Measurements from ENCODE around the gene ACSL4.
"Not testable (repeated sequence)": the region's sequence is repeated elsewhere in the genome, so short reads cannot be mapped to it uniquely, and the experiment has no call there.

ACSL4 gene

DNA sequence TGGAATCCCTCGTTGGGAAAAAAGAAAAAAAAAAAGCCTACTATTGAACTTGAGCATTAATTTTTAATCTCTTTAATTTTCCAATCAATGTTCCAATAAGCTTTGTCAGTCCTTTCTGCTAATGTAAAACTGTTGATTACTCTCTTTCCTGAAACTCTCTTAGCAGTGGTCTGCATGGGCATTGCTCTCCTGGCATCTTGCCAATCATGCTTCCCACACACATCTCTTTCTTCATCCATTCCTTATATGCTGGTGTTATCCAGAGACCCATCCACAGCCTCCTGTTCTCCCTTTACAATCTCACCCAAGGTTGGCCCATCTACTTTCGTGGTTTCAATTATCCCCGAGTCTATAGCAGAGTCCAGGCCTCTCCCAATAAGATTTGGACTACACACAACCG, 76.3 kb downstream of the ACSL4 start:
- H3K4me3 ChIP-seq (replicated peaks in 1 of 2; ENCODE audit: low read depth in 2 of 2, low read length in 2 of 2), result no peak overlapping the region
- DNase-seq (ENCODE audit: low read depth in 2 of 2), result peak in 1 of 2 donors; percentile 11
- TF ChIP-seq, protein P1, sequence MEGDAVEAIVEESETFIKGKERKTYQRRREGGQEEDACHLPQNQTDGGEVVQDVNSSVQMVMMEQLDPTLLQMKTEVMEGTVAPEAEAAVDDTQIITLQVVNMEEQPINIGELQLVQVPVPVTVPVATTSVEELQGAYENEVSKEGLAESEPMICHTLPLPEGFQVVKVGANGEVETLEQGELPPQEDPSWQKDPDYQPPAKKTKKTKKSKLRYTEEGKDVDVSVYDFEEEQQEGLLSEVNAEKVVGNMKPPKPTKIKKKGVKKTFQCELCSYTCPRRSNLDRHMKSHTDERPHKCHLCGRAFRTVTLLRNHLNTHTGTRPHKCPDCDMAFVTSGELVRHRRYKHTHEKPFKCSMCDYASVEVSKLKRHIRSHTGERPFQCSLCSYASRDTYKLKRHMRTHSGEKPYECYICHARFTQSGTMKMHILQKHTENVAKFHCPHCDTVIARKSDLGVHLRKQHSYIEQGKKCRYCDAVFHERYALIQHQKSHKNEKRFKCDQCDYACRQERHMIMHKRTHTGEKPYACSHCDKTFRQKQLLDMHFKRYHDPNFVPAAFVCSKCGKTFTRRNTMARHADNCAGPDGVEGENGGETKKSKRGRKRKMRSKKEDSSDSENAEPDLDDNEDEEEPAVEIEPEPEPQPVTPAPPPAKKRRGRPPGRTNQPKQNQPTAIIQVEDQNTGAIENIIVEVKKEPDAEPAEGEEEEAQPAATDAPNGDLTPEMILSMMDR (IDR thresholded peaks at IDR 0.05; ENCODE audit: low read depth, low read length), result no peak

DNA sequence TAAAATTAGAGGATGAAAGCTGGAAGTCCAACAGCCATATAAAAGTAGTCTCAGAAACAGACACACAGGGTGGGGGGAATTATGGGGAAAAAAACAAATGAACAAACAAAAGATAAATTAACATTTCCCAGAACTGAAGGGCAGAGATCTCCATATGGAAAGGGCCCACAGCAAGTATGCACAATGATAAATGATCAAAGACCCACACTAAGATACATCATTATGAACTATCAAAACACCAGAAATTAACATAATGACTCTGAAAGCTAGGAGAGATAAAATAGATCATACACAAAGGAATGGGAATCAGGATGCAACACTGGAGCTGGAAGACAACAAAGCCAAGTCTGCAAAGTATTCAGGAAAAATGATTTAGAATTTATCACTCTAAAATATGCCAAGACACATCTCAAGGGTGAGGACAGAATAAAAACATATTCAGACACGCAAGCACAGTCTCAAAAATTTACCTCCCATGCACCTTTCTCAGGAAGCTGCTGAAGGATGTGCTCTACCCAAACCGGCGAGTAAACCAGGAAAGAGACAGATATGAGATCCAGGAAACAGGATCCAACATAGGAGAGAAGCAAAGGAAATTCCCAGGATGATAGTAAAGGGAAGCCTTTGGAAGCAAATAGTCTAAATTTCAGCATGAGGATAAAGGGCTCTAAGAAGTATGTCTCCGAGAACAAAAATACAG, 77.4 kb downstream of the ACSL4 start:
- TF ChIP-seq, protein P1 (IDR thresholded peaks at IDR 0.05; ENCODE audit: low read depth, low read length), result no peak
- no peak overlapping the region for H3K4me3 ChIP-seq (replicated peaks in 1 of 2; ENCODE audit: low read depth in 2 of 2, low read length in 2 of 2)
- DNase-seq (ENCODE audit: low read depth in 2 of 2), result no peak

DNA sequence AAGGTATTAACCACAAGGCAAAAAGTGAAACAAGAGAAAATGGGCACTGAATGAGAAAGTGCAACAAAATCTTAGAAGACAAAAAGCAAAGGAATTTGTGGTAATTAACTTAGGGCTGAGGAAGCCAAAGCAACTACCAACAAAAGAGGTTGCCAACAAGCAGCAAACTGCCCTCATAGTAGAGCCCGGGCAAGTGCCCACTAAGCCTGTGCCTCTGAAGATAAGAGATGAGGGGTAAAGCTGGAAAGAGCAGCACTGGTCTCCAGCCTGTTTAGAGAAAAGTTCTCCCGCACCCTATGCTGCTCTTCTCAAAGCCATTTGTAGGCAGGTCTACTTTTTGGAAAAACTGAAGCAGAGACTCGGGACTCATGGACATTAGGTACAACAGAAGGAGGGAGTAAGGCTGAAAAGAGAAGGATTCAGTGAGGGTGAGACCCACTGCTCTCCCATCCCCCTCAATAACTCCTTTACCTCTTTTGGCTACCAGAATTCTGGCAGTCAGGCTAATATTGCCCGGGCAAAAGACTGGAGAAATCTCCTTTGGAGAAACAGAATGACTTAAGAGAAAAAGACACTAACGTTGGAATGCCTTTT, 78.4 kb downstream of the ACSL4 start:
- no peak for DNase-seq (ENCODE audit: low read depth in 2 of 2)
- H3K4me3 ChIP-seq (replicated peaks in 1 of 2; ENCODE audit: low read depth in 2 of 2, low read length in 2 of 2), result no peak overlapping the region
- TF ChIP-seq, protein P1 (IDR thresholded peaks at IDR 0.05; ENCODE audit: low read depth, low read length), result no peak

DNA sequence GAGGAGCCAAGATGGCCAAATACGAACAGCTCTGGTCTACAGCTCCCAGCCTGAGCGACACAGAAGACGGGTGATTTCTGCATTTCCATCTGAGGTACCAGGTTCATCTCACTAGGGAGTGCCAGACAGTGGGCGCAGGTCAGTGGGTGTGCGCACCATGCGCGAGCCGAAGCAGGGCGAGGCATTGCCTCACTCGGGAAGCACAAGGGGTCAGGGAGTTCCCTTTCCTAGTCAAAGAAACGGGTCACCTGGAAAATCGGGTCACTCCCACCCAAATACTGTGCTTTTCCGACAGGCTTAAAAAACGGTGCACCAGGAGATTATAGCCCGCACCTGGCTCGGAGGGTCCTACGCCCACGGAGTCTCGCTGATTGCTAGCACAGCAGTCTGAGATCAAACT, 88.4 kb downstream of the ACSL4 start:
- H3K4me3 ChIP-seq (replicated peaks in 1 of 2; ENCODE audit: low read depth in 2 of 2, low read length in 2 of 2); DNase-seq (ENCODE audit: low read depth in 2 of 2): not testable (repeated sequence)

DNA sequence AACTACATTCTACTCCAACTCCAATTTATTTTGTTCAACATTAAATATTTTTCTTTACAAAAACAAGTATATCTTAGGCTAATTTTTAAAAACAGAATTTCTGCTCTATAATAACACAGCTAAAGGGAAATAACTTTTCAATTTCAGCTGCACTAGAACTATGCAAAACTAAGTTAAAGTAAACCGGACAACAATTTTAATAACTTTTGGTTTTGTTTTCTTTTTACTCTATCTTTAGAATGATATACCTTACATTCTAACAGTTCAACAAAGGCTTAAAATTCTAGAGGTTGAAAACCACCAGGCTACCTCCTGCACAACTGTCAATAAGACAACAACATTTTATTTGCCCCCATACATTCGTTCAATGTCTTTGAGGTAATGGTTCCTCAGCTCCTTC, 89.4 kb downstream of the ACSL4 start:
- DNase-seq (ENCODE audit: low read depth in 2 of 2), result no peak
- TF ChIP-seq, protein P1 (IDR thresholded peaks at IDR 0.05; ENCODE audit: low read depth, low read length), result no peak
- H3K4me3 ChIP-seq (replicated peaks in 1 of 2; ENCODE audit: low read depth in 2 of 2, low read length in 2 of 2), result no peak overlapping the region

DNA sequence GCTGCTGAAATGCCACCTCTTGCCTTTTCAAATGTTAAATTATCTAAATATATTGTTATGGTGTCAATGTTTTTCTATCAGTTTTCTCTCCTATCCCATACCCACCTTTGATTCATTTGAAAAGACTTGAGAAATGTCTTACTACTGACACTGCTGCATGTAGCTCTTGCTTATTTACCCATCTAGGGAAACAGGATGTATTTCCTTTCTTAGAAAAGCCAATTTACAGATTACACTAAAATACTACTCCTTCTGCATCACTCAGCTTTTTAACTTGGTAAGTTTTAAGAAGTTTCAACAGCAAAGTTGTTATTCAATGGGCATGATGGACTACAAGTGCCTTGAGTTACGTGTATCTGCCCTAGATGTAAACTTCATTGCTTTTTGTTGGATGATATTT, 94.9 kb downstream of the ACSL4 start:
- no peak for DNase-seq (ENCODE audit: low read depth in 2 of 2)
- no peak overlapping the region for H3K4me3 ChIP-seq (replicated peaks in 1 of 2; ENCODE audit: low read depth in 2 of 2, low read length in 2 of 2)
- TF ChIP-seq, protein P1 (IDR thresholded peaks at IDR 0.05; ENCODE audit: low read depth, low read length), result no peak

DNA sequence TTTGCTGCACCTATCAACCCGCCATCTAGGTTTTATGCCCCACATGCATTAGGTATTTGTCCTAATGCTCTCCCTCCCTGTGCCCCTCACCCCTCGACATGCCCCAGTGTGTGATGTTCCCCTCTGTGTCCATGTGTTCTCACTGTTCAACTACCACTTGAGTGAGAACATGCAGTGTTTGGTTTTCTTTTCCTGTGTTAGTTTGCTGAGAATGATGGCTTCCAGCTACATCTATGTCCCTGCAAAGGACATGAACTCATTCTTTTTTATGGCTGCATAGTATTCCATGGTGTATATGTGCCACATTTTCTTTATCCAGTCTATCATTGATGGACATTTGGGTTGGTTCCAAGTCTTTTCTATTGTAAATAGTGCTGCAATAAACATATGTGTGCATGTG, 95.6 kb downstream of the ACSL4 start:
- H3K4me3 ChIP-seq (replicated peaks in 1 of 2; ENCODE audit: low read depth in 2 of 2, low read length in 2 of 2); DNase-seq (ENCODE audit: low read depth in 2 of 2): not testable (repeated sequence)

DNA sequence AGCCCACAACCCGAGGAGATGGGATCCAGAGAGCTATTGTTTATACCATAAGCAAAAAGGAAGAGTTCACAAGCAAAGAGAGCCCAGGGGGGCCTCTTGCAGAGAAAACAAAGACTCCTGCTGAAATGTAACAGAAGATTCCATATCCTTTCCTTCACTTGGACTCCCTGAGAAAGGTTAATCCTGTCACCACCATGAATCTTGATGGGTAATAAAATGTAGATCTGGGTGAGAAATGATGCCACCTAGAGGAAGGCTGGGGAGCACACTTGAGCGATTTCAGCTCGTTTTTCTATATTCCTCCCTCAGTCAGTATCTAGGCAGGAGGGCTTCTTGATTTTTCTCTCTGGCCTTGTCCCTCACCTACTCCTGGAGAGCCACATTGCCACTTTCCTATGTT, 97.9 kb downstream of the ACSL4 start:
- H3K4me3 ChIP-seq (replicated peaks in 1 of 2; ENCODE audit: low read depth in 2 of 2, low read length in 2 of 2), result no peak overlapping the region
- DNase-seq (ENCODE audit: low read depth in 2 of 2), result peak; percentile 26 to 33
- TF ChIP-seq, protein P1 (IDR thresholded peaks at IDR 0.05; ENCODE audit: low read depth, low read length), result peak; percentile 38
